GM18507 (cell line): Measurements from ENCODE around the gene WRAP73.

Experiments
- DNase-seq: peaks from one replicate; pipeline ENCODE4 v3.0.0; 2011; ENCODE audit warnings: low read depth; ENCODE audit not compliant: insufficient read length; ENCODE audit errors: extremely low spot score
- FAIRE-seq: peaks from 2 replicates; lab custom pipeline; 2011; peaks lifted over from hg19 to GRCh38; lab: Jason Lieb, UNC

WRAP73 gene

GRCh38 chr1:3670823-3671265, 20.9 kb upstream of the WRAP73 start:
- DNase-seq (no peak), FAIRE-seq (no peak)

DNA sequence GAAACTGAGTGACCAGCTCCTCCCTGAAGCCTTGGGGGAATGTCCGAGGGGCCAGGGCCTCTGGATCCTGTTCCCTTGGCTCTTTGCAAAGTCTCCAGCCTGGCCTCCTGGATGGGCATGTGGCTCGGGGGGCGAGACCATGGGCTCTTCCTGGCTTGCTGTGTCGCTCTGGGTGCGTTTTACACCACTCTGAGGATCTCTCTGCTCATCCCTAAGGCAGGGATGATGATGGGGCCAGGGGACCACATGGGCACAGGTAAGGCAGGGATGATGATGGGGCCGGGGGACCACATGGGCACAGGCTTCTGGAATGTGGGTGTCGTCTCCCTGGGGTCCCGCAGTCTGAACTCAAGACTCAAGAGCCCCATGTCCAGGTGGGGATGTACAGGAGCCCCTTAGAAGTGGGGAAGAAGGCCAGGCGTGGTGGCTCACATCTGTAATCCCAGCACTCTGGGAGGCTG, 20.1 kb upstream of the WRAP73 start:
- FAIRE-seq (no peak), DNase-seq (no peak)

DNA sequence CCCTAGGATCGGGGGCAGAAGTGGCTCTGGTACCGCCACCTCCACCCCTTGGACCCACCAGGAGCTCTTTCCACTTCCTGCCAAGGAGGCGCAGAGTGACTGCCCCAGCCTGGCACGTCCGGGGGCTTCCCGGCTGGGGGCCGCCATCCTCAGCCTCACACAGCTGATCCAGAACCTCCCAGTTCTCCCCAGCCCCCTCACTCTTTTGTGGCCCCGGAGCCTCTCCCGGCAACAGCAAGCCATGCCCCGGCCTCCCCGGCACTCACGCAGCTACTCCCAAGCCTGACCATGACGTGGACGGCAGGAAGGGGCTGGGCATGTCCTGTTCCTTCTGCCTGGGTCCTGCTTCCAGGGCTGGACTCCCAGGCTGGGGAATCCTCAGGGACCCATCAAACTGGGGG, 19.5 kb upstream of the WRAP73 start:
- FAIRE-seq: no peak

DNA sequence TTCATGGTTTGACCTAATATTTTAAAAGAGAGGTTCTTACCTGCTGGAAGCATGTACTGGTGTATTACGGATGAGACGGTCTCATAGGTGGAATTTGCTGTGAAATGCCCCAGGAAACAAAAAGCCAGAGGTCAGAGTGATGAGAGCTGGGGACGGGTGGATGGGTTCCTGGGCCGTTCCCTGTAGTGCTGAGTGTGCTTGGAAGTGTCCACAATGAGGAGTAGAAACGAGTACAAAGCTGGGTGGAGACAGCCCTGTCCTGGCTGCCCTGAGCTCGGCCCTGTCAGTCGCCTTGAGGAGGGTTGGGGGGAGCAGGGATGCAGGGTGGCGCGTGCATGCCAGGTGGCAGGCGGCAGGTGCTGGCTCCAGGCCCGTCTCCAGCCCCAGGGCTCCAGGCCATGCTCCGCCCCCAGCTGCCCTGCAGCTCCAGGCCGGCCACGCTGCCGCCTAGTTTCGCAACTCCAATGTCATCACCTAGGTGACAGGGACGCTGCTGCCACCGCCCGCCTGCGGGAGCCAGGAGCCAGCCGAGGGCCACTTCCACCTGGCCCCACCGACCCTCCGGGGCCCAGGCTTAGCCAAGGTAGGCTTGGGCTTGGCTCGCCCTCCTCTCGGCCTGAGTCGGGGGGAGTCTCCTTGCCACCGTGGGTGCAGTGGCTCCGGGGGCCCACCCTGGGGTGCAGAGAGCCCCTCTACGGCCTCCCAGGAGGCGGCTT, 18.8 kb upstream of the WRAP73 start:
- no peak for FAIRE-seq

More for the DNA sequence above, 19.5 kb upstream of the WRAP73 start:
- DNase-seq: no peak

DNA sequence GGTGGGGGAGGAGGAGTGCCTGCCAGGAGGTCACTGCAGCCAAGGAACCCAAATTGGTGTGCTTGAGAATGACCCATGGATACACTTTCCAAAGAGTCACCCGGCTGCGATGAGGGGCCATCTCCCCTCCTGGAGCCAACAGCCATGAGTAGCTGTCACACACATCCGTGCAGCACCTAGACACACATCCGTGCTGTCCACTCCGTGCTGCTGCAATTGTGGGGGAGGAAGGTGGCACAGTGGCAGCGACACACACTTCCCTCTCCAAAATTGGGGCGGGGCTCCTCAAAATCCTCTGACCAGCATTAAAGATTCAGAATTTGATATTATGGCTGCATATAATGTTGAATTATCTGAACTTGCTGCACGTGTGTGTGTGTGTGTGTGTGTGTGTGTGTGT, 18.2 kb upstream of the WRAP73 start:
- FAIRE-seq: no peak
- DNase-seq: no peak

More for the DNA sequence above, 18.8 kb upstream of the WRAP73 start:
- DNase-seq: no peak

DNA sequence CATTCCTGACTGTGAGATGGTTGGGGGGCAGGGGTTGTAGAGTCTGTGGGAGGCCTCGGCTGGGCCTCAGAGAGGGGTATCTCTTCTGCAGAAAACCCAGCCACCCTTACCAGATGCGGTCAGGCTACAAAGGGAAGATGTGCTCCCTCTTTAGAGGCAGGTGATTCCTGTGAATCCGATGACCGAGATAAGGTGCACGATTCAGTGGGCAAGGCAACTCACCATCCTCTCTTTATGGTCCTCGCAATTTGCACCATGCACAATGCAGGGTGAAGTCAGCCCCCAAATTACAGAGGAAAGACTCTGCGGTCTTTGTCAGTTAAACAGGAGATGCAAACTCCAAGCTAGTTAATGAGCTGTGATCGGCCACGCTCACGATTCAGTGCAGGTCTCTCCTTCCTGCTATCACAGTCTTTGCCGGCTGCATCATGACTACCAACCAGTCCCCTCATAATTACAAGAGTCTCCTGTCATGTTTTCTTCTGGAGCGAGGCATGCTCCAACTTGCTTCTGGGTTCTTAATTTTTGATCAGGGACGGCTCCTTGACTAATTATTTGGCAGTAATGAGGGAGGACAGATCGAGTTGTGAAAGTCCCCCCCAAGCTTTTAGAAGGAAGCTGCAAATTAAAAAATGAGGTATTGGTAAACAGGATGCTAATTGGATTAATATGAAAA, 14.9 kb upstream of the WRAP73 start:
- DNase-seq (no peak), FAIRE-seq (no peak)

DNA sequence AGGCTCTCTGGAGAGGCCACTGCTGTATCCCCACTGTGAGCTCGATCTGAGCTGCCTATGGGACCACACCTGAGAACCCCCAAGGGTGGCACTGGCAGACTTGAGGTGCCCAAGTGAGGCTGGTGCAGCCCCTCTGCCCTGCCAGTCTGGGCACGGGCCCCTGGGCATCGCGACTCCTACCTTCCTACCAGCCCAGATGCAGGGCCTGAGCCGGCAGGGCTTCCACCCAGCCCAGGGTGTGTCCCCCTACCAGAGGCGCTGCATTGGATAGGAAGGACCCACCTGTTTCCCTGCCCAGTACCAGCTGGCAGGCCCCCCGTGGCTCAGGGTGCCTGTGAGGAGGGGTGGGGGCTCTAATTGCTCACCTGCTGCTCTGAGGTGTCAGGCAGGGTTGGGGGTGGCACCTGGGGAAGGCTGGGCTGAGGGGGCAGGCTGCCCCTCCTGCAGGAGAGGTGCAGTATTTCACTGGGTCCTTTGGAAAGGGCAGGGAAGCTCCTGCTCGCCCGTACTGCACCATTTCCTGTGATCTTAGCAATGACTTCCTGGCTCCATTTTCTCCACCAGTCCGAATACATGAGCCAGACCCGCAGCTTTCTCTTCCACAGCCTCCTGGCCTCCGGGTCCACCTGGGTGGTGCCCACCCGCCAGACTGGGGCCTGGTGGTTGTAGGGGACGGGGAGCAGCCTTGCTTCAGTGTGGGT, 14.2 kb upstream of the WRAP73 start:
- no peak for DNase-seq
- FAIRE-seq: no peak

GRCh38 chr1:3662080-3662671, 12.3 kb upstream of the WRAP73 start:
- DNase-seq (no peak), FAIRE-seq (no peak)

DNA sequence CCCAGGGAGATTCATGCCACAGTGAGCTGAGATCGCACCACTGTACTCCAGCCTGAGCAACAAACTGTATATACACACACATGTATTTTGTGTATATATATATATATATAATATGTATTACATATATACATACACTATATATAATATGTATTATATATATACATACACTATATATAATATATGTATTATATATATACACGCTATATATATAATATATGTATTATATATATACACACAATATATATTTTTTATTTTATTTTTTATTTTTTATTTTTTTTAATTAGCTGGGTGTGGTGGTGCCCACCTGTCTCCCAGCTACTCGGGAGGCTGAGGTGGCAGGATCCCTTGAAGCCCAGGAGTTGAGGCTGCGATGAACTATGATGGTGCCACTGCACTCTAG, 11.7 kb upstream of the WRAP73 start:
- no peak for DNase-seq
- FAIRE-seq: no peak

- DNase-seq: no peak
- FAIRE-seq: peak; percentile 18
Measured at GRCh38 chr1:3660704-3661103, 10.8 kb upstream of the WRAP73 start.

- FAIRE-seq: no peak
Measured at GRCh38 chr1:3659093-3659492, 9.2 kb upstream of the WRAP73 start.

DNA sequence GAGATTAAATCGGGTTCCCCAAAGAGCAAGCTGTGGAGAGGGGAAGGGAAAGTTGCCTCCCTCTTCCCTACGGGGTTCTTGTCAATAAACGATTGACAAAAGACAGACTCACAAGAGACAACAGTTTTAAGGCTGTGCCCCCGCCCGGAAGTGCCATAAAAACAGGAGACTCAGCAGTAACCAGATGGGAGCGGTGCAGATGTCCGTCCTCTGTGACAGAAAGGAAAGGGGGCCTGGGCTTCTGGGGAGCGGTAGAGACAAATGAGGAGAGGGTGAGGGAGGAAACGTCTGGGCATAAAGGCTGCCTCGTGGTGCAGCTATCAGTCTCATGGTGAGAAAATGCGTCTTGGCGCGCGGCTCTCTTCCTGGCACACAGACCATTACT, 8.3 kb upstream of the WRAP73 start:
- DNase-seq: no peak

More at GRCh38 chr1:3659093-3659492, 9.2 kb upstream of the WRAP73 start:
- no peak for DNase-seq

DNA sequence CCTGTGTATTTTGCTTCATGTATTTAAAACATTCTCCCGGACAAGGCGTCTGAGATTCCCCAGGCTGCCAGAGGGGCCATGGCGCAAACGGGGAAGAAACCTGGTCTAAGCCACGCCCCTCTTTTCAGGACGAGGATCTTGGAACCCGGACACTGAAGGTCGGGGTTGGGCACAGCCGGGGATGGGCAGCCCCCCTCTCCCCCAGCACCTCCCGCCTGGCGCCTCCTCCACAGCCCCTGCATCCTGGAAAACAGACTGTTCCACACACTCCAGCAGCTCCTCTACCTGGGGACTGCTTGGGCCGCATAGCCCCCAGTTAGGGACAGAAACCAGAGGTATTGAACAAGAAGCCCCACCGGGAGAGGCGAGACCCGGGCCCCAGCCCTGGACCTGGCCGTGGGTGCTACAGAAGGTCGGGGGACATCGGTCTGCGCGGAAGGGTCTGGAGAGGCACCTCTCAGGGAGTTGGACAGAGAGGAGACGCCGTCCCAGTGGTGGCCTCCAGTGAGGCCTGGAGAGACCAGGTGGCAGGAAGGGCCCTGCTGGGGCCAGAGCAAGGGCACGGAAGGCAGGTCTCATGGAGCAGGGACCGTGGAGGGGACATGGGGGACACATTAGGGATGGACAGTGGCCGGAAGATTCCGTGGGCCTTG, 7.8 kb upstream of the WRAP73 start:
- no peak for DNase-seq
- no peak for FAIRE-seq

More for the DNA sequence above, 8.3 kb upstream of the WRAP73 start:
- FAIRE-seq: no peak

- FAIRE-seq (no peak), DNase-seq (no peak)
Measured at GRCh38 chr1:3657096-3657475, 7.2 kb upstream of the WRAP73 start.

GRCh38 chr1:3656450-3657095, 6.7 kb upstream of the WRAP73 start:
- peak; percentile 73 for DNase-seq
- FAIRE-seq: peak; percentile 97

GRCh38 chr1:3654549-3655281, 4.8 kb upstream of the WRAP73 start:
- DNase-seq (no peak), FAIRE-seq (no peak)

GRCh38 chr1:3653286-3653618, 3.3 kb upstream of the WRAP73 start:
- FAIRE-seq: peak; percentile 5
- DNase-seq: no peak

- DNase-seq: no peak
- no peak for FAIRE-seq
Measured at GRCh38 chr1:3652548-3653285, 2.8 kb upstream of the WRAP73 start.
